ENCODE data around the gene DYNC1LI2.
"Not testable (repeated sequence)": the region's sequence is repeated elsewhere in the genome, so short reads cannot be mapped to it uniquely, and the experiment has no call there.

DYNC1LI2 gene

DNA sequence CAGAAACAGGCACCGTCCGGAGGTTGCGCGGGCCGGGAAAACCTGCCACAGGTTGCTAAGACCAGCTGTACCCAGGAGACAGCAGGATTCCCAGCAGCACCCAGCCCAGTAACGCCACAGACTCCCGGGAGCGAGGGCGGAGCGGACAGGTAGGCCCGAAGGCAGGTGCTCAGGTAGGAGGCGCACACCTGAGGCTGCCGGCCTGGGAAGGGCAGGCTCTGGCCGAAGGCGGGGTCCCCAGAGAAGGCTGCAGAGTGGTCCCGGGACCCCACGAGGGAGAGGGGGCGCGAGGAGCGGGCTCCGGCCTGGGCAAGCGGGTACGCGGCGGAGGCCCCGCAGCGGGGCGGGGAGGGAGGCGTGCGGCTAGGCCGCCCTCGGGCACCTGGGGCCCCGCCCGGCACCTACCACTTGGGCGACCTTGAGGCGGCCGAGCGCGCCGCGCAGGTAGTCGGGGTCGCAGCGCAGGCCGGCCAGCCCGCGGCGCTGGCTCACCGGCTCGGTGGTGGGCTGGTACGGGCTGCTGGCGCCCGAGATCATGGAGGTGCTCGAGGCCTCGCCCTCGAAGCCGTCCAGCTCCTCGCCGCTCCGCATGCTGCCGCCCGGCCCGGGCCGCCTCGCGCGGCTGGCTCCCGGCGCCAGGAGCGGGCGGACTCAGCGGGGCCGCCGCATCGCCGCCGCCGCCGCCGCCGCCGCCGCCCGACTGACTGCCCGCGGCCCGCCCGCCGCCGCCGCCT is 55.3 kb downstream of the DYNC1LI2 start:
- DNase-seq, result peak; percentile 33 to 78 (median 71)

DNA sequence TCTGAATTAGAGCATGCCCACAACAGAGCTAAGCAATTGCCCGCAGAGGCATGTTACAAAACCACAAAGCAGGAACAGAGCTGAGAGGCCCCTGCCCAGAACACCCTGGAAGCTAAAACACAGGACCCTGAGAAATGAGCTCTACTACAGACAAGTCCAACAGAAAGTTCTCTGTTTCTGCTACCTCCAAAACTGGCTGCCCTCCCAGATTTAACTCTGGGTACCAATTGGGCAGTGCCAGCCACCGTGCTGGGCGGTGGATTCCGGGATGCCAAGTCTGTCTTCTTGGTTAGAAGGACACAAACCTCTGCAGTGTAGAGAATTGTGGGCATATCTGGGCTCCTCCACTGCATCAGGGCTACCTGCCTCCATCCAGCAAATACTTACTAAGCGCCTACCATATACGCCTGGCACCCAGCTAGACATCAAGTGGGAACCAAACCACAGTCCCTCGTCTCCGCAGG is 55.9 kb downstream of the DYNC1LI2 start:
- no peak for DNase-seq

DNA sequence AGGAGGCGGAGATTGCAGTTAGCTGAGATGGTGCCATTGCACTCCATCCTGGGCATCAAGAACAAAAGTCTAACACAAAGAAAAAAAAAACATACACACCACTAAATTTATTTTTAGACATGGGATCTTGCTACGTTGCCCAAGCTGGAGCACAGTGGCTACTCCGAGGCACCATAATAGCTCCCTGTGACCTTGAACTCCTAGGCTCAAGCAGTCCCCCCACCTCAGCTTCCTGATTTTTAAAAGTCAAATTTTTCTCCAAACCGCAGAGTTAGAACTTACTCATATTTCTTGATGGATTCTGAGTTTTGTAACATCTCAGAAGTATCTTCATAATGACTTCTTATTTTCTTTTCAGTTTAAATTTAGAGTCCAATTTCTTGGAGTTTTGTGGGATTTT is 58.3 kb downstream of the DYNC1LI2 start:
- no peak for DNase-seq

DNA sequence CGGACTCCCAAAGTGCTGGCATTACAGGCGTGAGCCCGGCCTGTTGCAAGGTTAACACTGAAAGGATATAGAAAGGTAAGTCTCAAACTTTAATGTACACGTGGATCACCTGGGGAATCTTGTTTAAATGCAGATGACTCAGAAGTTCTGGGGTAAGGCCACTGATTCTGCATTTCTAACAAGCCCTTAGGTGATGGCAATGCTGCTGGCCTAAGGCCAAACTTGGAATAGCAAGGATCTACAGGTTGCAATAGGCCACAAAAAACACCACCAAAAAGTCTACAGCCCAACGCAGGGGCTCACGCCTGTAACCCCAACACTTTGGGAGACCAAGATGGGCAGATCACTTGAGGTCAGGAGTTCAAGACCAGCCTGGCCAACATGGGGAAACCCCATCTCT is 59.1 kb downstream of the DYNC1LI2 start:
- no peak for DNase-seq

DNA sequence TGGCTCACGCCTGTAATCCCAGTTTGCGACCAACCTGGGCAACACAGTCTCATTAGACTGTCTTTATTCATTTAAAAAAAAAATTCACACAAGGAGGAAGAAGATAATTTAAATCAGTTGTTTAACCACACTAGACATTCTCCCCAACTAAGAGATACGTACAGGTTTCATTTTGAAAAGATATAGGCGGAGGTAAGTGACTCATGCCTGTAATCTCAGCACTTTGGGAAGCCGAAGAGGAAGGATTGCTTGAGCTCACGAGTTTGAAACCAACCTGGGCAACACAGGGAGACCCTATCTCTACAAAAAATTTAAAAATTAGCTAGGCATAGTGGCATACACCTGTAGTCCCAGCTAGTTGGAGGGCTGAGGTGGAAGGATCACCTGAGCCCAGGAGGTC is 60.2 kb downstream of the DYNC1LI2 start:
- DNase-seq, result no peak

DNA sequence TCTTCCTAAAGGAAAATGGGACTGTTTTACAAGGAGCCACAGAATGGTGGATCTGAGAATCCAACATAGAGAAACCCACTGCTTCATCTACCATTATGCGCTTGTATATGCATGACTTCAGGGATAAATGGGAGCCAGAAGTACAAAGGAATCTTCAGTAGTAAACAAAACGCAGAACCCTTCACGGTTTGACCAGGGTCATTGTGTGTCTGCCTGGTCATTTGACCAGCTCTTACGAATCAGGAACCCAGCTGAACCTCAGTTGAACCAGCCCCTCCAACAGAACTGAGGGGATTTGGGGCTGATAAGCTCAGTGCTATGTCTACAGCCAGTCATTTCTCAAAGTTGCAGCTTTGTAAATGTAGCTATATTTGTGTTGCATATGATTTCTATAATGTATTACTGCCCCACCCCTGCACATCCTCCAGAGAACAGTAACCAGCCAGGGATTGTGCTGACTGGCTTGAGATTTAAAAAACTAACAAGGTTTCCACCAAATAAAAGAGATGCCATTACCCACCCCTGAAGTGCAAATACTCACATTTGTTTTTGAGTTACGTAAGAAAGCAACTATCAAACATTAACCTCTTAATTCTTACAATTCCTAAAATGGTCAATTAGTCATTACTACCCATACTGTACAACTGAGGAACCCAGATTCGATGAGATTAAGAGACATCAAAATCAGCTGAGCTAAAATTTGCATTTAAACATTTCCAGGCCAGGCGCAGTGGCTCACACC is 61.1 kb downstream of the DYNC1LI2 start:
- no peak for DNase-seq

DNA sequence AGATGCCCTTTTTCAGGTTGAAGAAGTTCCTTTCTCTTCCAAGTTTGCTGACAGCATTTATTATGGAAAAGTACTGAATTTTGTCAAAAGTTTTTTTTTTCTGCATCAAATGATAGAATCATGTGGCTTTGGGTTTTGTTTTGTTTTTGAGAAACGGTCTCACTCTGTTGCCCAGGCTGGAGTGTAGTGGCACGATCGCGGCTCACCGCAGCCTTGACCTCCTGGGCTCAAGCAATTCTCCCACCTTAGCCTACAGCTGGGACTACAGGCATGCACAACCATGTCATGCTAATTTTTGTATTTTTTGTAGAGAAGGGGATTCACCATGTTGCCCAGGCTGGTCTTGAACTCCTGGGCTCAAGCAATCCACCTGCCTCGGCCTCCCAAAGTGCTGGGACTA is 62.1 kb downstream of the DYNC1LI2 start:
- DNase-seq, result no peak

DNA sequence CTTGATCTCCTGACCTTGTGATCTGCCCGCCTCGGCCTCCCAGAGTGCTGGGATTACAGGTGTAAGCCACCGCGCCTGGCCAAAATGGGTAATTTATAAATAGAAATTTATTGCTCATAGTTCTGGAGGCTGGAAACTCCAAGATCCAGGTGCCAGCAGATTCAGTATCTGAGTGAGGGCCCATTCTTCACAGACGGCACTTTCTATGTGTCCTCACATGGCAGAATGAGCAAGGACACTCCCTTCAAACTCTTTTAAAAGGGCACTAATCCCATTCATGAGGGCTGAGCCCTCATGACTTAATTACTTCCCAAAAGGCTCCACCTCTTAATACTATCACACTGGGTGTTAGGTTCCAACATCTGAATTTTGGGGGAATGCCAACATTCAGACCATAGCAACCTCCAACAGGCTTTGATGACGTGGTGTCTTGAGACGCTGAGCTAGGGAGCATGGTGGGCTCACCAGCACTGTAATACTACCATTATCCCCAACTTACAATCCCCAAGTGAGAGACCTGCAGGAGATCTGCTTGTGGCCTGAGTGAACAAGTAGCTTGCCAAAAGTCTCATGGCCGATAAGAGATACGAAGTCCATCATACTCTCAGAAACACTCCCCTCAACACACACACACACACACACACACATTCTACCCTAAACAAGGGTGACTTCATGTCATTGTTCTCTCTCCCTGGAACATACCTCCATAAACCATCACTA is 63.3 kb downstream of the DYNC1LI2 start:
- DNase-seq, result no peak

DNA sequence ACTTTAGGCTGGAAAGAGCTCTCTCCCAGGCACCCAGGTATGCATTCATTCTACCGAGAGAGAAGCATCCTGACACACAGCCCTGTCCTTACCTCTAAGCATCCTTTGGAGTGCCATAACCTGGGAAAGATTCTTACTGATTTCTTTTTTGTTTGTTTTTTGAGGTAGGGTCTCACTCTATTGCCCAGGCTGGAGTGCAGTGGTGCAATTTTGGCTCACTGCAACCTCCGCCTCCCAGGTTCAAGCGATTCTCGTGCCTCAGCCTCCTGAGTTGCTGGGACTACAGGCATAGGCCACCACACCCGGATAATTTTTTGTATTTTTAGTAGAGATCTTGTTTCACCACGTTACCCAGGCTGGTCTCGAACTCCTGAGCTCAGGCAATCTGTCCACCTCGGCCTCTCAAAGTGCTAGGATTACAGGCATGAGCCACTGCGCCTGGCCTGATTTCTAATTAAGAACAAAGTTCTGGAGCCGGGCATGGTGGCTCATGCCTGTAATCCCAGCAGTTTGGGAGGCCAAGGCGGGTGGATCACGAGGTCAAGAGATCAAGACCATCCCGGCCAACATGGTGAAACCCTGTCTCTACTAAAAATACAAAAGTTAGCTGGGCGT is 65.8 kb downstream of the DYNC1LI2 start:
- DNase-seq, result not testable (repeated sequence)

DNA sequence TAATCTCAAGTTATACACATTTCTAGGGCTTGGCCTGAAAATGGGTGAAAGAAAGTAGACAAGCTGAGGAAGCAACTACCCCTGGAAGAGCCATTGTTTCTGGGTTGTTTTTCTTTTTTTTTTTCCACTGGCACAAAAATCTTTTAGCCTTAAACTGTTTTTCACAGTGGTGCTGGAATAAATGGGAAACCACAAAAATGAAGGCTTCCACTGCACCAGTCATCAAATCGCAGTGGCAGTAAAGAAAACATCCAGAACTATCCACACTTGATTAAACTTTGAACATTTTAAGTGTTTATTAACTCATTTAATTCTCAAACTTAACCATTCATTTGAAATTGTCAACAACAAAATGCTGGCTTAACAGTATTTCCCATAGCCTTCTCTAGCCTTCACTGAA is 69.1 kb downstream of the DYNC1LI2 start:
- DNase-seq, result no peak

DNA sequence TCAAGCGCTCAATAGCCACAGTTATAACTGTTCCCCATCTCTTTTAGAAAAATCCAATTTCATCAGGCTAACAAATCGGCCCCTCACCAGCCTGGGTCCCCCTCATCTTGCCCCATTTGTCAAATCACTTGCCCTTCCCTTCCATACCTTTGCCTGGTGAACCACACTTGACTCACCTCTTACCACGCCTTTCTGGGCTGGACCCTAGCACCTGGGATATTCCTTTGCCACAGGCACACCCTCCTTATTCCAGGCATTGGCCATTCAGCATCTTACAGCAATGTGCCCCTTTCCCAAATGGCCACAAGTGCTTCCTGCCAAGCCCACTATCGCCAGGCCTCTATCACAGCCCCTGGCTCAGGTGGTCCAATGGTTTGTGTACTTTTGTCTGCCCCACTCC is 69.7 kb downstream of the DYNC1LI2 start:
- DNase-seq, result no peak

DNA sequence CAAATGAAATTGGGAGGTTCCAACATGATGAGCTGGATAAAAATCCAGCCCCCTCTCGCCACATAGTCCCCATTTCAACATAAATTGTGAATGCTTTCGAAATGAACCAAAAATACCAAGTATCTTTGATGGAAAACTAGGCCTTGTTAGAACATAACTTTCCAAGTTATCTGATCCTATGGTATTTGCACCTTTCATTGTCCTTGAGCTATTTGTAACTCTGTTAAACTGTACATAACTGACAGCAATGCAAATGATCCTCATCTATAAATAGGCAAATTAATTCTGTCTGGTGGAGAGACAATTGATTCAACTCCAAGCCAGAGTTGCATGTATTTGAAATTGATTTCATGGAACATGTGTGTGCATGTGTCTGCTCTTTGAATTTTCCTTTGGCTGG is 73.1 kb downstream of the DYNC1LI2 start:
- no peak for DNase-seq

DNA sequence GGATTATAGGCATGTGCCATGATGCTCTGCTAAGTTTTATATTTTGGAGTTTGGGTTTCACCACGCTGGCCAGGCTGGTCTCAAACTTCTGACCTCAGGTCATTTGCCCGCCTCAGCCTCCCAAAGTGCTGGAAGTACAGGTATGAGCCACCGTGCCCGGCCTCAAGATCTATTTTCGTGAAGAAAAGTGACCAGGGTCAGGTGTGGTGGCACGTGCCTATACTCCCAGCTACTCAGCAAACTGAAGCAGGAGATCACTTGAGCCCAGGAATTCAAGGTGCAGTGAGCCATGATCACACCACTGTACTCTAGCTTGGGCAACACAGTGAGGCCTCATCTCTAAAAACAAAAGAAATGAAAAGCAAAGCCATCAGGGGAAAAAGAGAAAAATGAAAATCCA is 73.6 kb downstream of the DYNC1LI2 start:
- DNase-seq, result no peak

DNA sequence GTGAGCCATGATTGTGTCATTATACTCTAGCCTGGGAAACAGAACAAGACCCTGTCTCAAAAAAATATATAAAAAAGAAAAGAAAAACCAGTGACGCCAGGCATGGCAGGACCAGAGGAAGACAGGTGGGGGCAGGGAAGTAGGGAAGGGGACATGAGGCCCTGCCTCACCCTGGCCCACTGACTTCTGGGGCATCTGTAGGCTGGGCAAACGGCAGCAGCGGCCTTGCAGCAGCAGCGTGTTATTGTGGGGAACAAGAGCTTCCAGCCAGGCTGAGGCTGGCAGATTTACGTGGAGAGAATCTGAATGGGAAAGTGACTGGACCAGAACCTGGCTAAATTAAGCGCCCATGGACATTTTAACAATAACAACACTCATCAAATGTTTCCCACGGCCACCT is 74.2 kb downstream of the DYNC1LI2 start:
- DNase-seq, result no peak

DNA sequence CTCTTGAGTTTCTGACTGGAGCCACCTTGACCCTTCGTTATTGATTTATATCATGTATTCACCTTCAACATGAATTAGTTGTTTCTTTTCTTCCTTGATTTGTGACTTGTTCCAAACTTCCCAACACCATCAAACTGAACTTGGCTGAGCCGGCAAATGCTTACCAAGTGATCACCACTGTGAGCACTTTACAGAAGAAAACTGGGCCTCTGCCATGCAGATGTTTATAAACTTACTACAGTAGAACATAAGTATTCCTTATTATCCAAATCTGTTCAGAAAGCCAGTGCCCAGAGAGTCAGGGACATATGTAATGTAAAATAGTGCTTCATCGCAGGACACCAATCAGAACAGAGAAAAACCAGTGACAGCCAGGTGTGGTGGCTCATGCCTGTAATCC is 74.8 kb downstream of the DYNC1LI2 start:
- DNase-seq, result no peak

DNA sequence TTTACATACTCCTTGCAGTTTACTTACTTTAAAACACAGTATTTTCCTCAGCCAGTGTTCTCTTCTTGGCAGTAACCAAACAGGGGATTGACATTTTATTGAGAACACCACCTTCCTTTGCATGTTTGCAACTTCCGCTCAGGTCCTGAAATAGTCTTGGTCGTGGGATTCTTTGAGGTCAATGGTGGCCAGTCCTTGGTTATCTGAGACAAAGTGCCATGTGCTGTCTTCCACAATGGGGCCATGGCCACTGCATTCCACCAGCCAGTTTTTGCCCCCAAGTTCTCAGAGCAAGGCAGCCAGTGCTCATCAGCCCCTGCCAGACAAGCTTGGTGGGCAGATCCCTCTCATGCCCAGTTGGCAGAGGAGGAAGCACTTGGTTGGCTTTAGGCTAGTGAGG is 77.7 kb downstream of the DYNC1LI2 start:
- DNase-seq, result no peak

Data from NCI-H1417 (cell line).